H9 (cell line): Measurements from ENCODE around the gene GABBR2. TPM values are rescaled to one million over a fixed set of nuclear protein-coding genes. Genes with fewer than 3 reads are reported as not detected.

Source experiments
- DNase-seq: peaks from one replicate; pipeline ENCODE4 v3.0.0-alpha.2; 2017
- H2AFZ ChIP-seq: one replicate; pipeline ENCODE4 v1.6.1; 2013; ENCODE audit warnings: mild to moderate bottlenecking, low read length, control low read depth, moderate library complexity
- H2AK5ac ChIP-seq: 2 replicates; pipeline ENCODE4 v1.6.1; 2013; ENCODE audit warnings: low read length, control low read depth, mixed read lengths; ENCODE audit not compliant: insufficient read length
- H2BK120ac ChIP-seq: one replicate; pipeline ENCODE4 v1.6.1; 2013; ENCODE audit warnings: low read depth, mild to moderate bottlenecking, low read length, control low read depth, inconsistent platforms; ENCODE audit not compliant: poor library complexity, severe bottlenecking
- H2BK12ac ChIP-seq: 2 replicates; pipeline ENCODE4 v1.6.1; 2013; ENCODE audit warnings: low read length, control low read depth, mixed read lengths, low read depth; ENCODE audit not compliant: insufficient read length
- H2BK15ac ChIP-seq: 2 replicates; pipeline ENCODE4 v1.6.1; 2013; ENCODE audit warnings: low read depth, low read length, control low read depth
- H2BK20ac ChIP-seq: one replicate; pipeline ENCODE4 v1.6.1; 2013; ENCODE audit warnings: low read depth, mild to moderate bottlenecking, low read length, control low read depth, inconsistent platforms; ENCODE audit not compliant: poor library complexity, severe bottlenecking
- H2BK5ac ChIP-seq: 2 replicates; pipeline ENCODE4 v1.6.1; 2013; ENCODE audit warnings: low read length, control low read depth, mixed read lengths; ENCODE audit not compliant: insufficient read length
- H3K14ac ChIP-seq: 2 replicates; pipeline ENCODE4 v1.6.1; 2013; ENCODE audit warnings: low read length, control low read depth; ENCODE audit not compliant: insufficient read depth
- H3K18ac ChIP-seq: 2 replicates; pipeline ENCODE4 v1.6.1; 2013; ENCODE audit warnings: low read depth, mild to moderate bottlenecking, mixed read lengths, low read length, control low read depth; ENCODE audit not compliant: insufficient read length
- H3K23ac ChIP-seq: 2 replicates; pipeline ENCODE4 v1.6.1; 2013; ENCODE audit warnings: low read length, control low read depth, mixed read lengths, low read depth; ENCODE audit not compliant: insufficient read length
- H3K23me2 ChIP-seq: 2 replicates; pipeline ENCODE4 v1.6.1; 2013; ENCODE audit warnings: low read depth, mild to moderate bottlenecking, mixed read lengths, low read length, control low read depth; ENCODE audit not compliant: insufficient read length, poor library complexity, severe bottlenecking
- H3K27ac ChIP-seq: 2 replicates; pipeline ENCODE4 v1.5.1; 2013; ENCODE audit warnings: low read length, control low read depth, mixed read lengths, low read depth; ENCODE audit not compliant: insufficient read length
- H3K27me3 ChIP-seq: 2 replicates; pipeline ENCODE4 v1.6.1; 2013; ENCODE audit warnings: low read length, control low read depth, inconsistent platforms; ENCODE audit not compliant: insufficient read depth
- H3K4ac ChIP-seq: 2 replicates; pipeline ENCODE4 v1.6.1; 2013; ENCODE audit warnings: low read depth, mild to moderate bottlenecking, control low read depth, inconsistent platforms, low read length, moderate library complexity
- H3K4me1 ChIP-seq: 2 replicates; pipeline ENCODE4 v1.6.1; 2013; ENCODE audit warnings: low read length, control low read depth, inconsistent platforms; ENCODE audit not compliant: insufficient read depth
- H3K4me2 ChIP-seq: 2 replicates; pipeline ENCODE4 v1.6.1; 2013; ENCODE audit warnings: low read length, control low read depth, mixed read lengths; ENCODE audit not compliant: insufficient read length, insufficient read depth
- H3K56ac ChIP-seq: 2 replicates; pipeline ENCODE4 v1.6.1; 2013; ENCODE audit warnings: low read depth, mild to moderate bottlenecking, mixed read lengths, low read length, control low read depth; ENCODE audit not compliant: insufficient read length
- H3K79me1 ChIP-seq: 2 replicates; pipeline ENCODE4 v1.6.1; 2013; ENCODE audit warnings: low read depth, mild to moderate bottlenecking, moderate library complexity, low read length, control low read depth, inconsistent platforms; ENCODE audit not compliant: insufficient read depth, poor library complexity, severe bottlenecking
- H3K79me2 ChIP-seq: 2 replicates; pipeline ENCODE4 v1.6.1; 2013; ENCODE audit warnings: low read length, control low read depth, inconsistent platforms; ENCODE audit not compliant: insufficient read depth
- H3K9ac ChIP-seq: 2 replicates; pipeline ENCODE4 v1.6.1; 2013; ENCODE audit warnings: low read length, control low read depth, mixed read lengths; ENCODE audit not compliant: insufficient read length; ENCODE audit errors: extremely low read depth
- H3K9me3 ChIP-seq: one replicate; pipeline ENCODE4 v1.6.1; 2013; ENCODE audit warnings: low read depth, low read length, inconsistent platforms; ENCODE audit not compliant: control insufficient read depth
- H3T11ph ChIP-seq: one replicate; pipeline ENCODE4 v1.6.1; 2013; ENCODE audit warnings: mild to moderate bottlenecking, low read length, control low read depth, inconsistent platforms
- H4K20me1 ChIP-seq: one replicate; pipeline ENCODE4 v1.6.1; 2013; ENCODE audit not compliant: control insufficient read depth, insufficient read length, insufficient read depth
- H4K5ac ChIP-seq: 2 replicates; pipeline ENCODE4 v1.6.1; 2013; ENCODE audit warnings: low read depth, mild to moderate bottlenecking, mixed read lengths, low read length, control low read depth; ENCODE audit not compliant: insufficient read length
- H4K8ac ChIP-seq: replicated peaks from 2 replicates; pipeline ENCODE4 v1.6.1; 2013; ENCODE audit warnings: low read length, control low read depth, mixed read lengths, low read depth; ENCODE audit not compliant: insufficient read length
- H4K91ac ChIP-seq: 2 replicates; pipeline ENCODE4 v1.6.1; 2013; ENCODE audit warnings: low read depth, mild to moderate bottlenecking, moderate library complexity, mixed read lengths, low read length, control low read depth; ENCODE audit not compliant: insufficient read length
- H3K27ac Mint-ChIP-seq, 3 experiments: 2 replicates in 2 of 3; 3 replicates in 1 of 3; pipeline ENCODE4 v1.8.0; 2020 to 2021; ENCODE audit warnings: mixed read lengths in 3 of 3, mild to moderate bottlenecking in 1 of 3, moderate library complexity in 1 of 3
- H3K27me3 Mint-ChIP-seq: 2 replicates; pipeline ENCODE4 v1.8.0; 2021; ENCODE audit warnings: low read depth, mild to moderate bottlenecking, moderate library complexity, mixed read lengths
- H3K36me3 Mint-ChIP-seq, 3 experiments: 2 replicates in 2 of 3; 3 replicates in 1 of 3; pipeline ENCODE4 v1.8.0; 2020 to 2021; ENCODE audit warnings: low read depth in 3 of 3, mixed read lengths in 3 of 3; ENCODE audit not compliant: insufficient read depth in 1 of 3
- H3K4me1 Mint-ChIP-seq, 2 experiments: 2 replicates each; pipeline ENCODE4 v1.8.0; 2020; ENCODE audit warnings: mixed read lengths in 2 of 2
- H3K4me3 Mint-ChIP-seq, 2 experiments: 2 replicates in 1 of 2; 3 replicates in 1 of 2; pipeline ENCODE4 v1.8.0; 2020 to 2021; ENCODE audit warnings: mild to moderate bottlenecking in 2 of 2, mixed read lengths in 2 of 2, moderate library complexity in 1 of 2
- H3K9me3 Mint-ChIP-seq, 2 experiments: 2 replicates in 1 of 2; 3 replicates in 1 of 2; pipeline ENCODE4 v1.8.0; 2020; ENCODE audit warnings: mild to moderate bottlenecking in 2 of 2, mixed read lengths in 2 of 2, moderate library complexity in 1 of 2
- CTCF ChIP-seq: fragments of 200-600 bp; sonication (generic); conservative IDR thresholded peaks from 3 replicates; pipeline ENCODE4 v1.8.0; 2021; ENCODE audit warnings: antibody characterized with exemption, mild to moderate bottlenecking
- WGBS: extraction: QIAGEN DNeasy Blood & Tissue Kit; methylation state at CpG from one replicate; pipeline ENCODE4 v1.1.7; 2013; ENCODE audit warnings: missing lambda C conversion rate, low lambda C conversion rate, mixed read lengths; ENCODE audit not compliant: insufficient read length; ENCODE audit errors: extremely low coverage; 5-methylcytosine and 5-hydroxymethylcytosine counted together
- total RNA-seq: library from RNA; stranded (reverse); gene quantifications from 2 replicates; pipeline ENCODE4 v1.2.1, GENCODE V29; 2021

Gene GABBR2
- total RNA-seq, 1 experiment from 2014 or later: 0.66 TPM

- Histone ChIP-seq H3K27ac (no peak overlapping the region), H3K4me1 (no peaks in the 10 kb centered on the region), H3K9ac (no peak overlapping the region), H3K4me2 (no peak overlapping the region), H2BK5ac (no peak overlapping the region), H3K27me3 (no peaks in the 10 kb centered on the region), H4K91ac (no peak overlapping the region), H2BK120ac (no peak overlapping the region), H3K4ac (no peak overlapping the region), H4K8ac (no peak overlapping the region), H2BK20ac (no peak overlapping the region), H2BK15ac (no peak overlapping the region), H3K9me3 (no peaks in the 10 kb centered on the region), H2AFZ (no peak overlapping the region), H3K18ac (no peak overlapping the region), H3K56ac (no peak overlapping the region), H3K14ac (no peak overlapping the region), H3K79me1 (no peaks in the 10 kb centered on the region), H3T11ph (no peak overlapping the region), H3K23ac (no peak overlapping the region), H2AK5ac (no peak overlapping the region), H4K5ac (no peak overlapping the region), H4K20me1 (no peaks in the 10 kb centered on the region), H3K79me2 (no peaks in the 10 kb centered on the region), H3K23me2 (no peaks in the 10 kb centered on the region), H2BK12ac (no peak overlapping the region)
- DNase-seq: no peak
- Mint-ChIP-seq H3K9me3 (no peaks in the 10 kb centered on the region), H3K36me3 (no peaks in the 10 kb centered on the region), H3K27me3 (peaks cover 52% of the 10 kb centered on the region), H3K4me1 (no peaks in the 10 kb centered on the region), H3K27ac (no peak overlapping the region), H3K4me3 (no peak overlapping the region)
- WGBS: no CpG with 5 or more reads among the region's 2 CpGs
- TF ChIP-seq CTCF: no peak
These were observed 12.9 kb upstream of the GABBR2 start for GRCh38 chr9:98721643-98722042.
